ENCODE results near the gene CLSTN2. TPM values are rescaled to one million over a fixed set of nuclear protein-coding genes. Genes with fewer than 3 reads are reported as not detected.
A peak's percentile ranks its signal among the peaks of the same experiment; 100 is the strongest.

The CLSTN2 gene
- total and polyA plus RNA-seq, 2 donors from 2014 or later, result 2.0 to 12.0 TPM

DNA sequence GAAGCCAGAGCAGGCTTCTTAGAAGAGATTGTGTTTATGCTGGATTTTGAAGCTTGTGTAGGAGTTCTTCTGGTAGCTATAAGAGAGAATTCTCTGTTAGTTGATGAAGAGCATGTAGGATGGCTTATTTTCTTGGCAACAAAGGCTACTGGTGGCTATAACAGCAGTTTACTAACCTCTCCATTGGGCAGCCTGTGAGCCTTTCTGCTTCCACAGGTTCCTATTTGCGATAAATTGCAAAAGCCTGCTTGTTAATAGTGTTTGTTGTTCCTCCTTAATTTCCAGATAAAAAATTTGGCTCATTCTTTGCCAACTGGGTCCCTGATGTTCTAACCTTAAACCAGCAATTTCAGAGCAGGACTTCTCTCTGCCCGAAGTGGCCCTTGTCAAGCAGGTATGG is 452.3 kb downstream of the CLSTN2 start:
- no peaks in the 10 kb centered on the region for H3K9me3 ChIP-seq (ENCODE audit: control insufficient read depth in 2 of 3, insufficient read depth in 1 of 3, low read length in 3 of 3)
- TF ChIP-seq, protein P1, sequence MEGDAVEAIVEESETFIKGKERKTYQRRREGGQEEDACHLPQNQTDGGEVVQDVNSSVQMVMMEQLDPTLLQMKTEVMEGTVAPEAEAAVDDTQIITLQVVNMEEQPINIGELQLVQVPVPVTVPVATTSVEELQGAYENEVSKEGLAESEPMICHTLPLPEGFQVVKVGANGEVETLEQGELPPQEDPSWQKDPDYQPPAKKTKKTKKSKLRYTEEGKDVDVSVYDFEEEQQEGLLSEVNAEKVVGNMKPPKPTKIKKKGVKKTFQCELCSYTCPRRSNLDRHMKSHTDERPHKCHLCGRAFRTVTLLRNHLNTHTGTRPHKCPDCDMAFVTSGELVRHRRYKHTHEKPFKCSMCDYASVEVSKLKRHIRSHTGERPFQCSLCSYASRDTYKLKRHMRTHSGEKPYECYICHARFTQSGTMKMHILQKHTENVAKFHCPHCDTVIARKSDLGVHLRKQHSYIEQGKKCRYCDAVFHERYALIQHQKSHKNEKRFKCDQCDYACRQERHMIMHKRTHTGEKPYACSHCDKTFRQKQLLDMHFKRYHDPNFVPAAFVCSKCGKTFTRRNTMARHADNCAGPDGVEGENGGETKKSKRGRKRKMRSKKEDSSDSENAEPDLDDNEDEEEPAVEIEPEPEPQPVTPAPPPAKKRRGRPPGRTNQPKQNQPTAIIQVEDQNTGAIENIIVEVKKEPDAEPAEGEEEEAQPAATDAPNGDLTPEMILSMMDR (IDR thresholded peaks at IDR 0.05; ENCODE audit: borderline replicate concordance, extremely low read depth, insufficient read depth), result no peak
- no peak overlapping the region for H3K9ac ChIP-seq (ENCODE audit: low read length in 3 of 3)
- FAIRE-seq (no peak), DNase-seq (no peak)
- peaks cover 0 to 7% (median 3%) of the 10 kb centered on the region in 3 donors for H3K4me1 ChIP-seq (ENCODE audit: control insufficient read depth in 2 of 3, insufficient read depth in 2 of 3, low read depth in 1 of 3, low read length in 3 of 3)
- no peak overlapping the region for H3K4me3 ChIP-seq (ENCODE audit: low read length in 3 of 3)
- H3K27me3 ChIP-seq (ENCODE audit: control insufficient read depth, insufficient read depth, low read length), result no peaks in the 10 kb centered on the region
- intact Hi-C loops (cut with DNase I), result no loop called here
- H3K36me3 ChIP-seq (ENCODE audit: control insufficient read depth in 2 of 3, insufficient read depth in 3 of 3, low read length in 3 of 3), result no peaks in the 10 kb centered on the region
- no peak overlapping the region for H3K27ac ChIP-seq (ENCODE audit: low read depth in 2 of 2, low read length in 2 of 2)

- Histone ChIP-seq H3K36me3 (ENCODE audit: control insufficient read depth in 2 of 3, insufficient read depth in 3 of 3, low read length in 3 of 3) (no peaks in the 10 kb centered on the region), H3K4me1 (ENCODE audit: control insufficient read depth in 2 of 3, insufficient read depth in 2 of 3, low read depth in 1 of 3, low read length in 3 of 3) (peaks cover 0 to 7% (median 3%) of the 10 kb centered on the region in 3 donors), H3K27ac (ENCODE audit: low read depth in 2 of 2, low read length in 2 of 2) (no peak overlapping the region), H3K27me3 (ENCODE audit: control insufficient read depth, insufficient read depth, low read length) (no peaks in the 10 kb centered on the region), H3K9me3 (ENCODE audit: control insufficient read depth in 2 of 3, insufficient read depth in 1 of 3, low read length in 3 of 3) (no peaks in the 10 kb centered on the region), H3K9ac (ENCODE audit: low read length in 3 of 3) (no peak overlapping the region), H3K4me3 (ENCODE audit: low read length in 3 of 3) (no peak overlapping the region)
- DNase-seq (peak in 1 of 5 donors; percentile 15), FAIRE-seq (no peak)
- intact Hi-C loops (cut with DNase I), result no loop called here
- TF ChIP-seq, protein P1 (IDR thresholded peaks at IDR 0.05; ENCODE audit: borderline replicate concordance, extremely low read depth, insufficient read depth), result no peak
Observed at GRCh38 chr3:140388202-140388922, 453.4 kb downstream of the CLSTN2 start.

GRCh38 chr3:140391061-140391460 is 456.1 kb downstream of the CLSTN2 start:
- no peak overlapping the region for H3K9ac ChIP-seq (ENCODE audit: low read length in 3 of 3)
- peaks cover 0 to 4% (median 3%) of the 10 kb centered on the region in 3 donors for H3K4me1 ChIP-seq (ENCODE audit: control insufficient read depth in 2 of 3, insufficient read depth in 2 of 3, low read depth in 1 of 3, low read length in 3 of 3)
- DNase-seq (peak in 3 of 5 donors; percentile 27 to 54 (median 37)), FAIRE-seq (no peak)
- no peaks in the 10 kb centered on the region for H3K9me3 ChIP-seq (ENCODE audit: control insufficient read depth in 2 of 3, insufficient read depth in 1 of 3, low read length in 3 of 3)
- intact Hi-C loops (cut with DNase I), result no loop called here
- no peaks in the 10 kb centered on the region for H3K36me3 ChIP-seq (ENCODE audit: control insufficient read depth in 2 of 3, insufficient read depth in 3 of 3, low read length in 3 of 3)
- no peak overlapping the region for H3K4me3 ChIP-seq (ENCODE audit: low read length in 3 of 3)
- TF ChIP-seq, protein P1 (IDR thresholded peaks at IDR 0.05; ENCODE audit: borderline replicate concordance, extremely low read depth, insufficient read depth), result no peak
- no peaks in the 10 kb centered on the region for H3K27me3 ChIP-seq (ENCODE audit: control insufficient read depth, insufficient read depth, low read length)
- no peak overlapping the region for H3K27ac ChIP-seq (ENCODE audit: low read depth in 2 of 2, low read length in 2 of 2)

Measured in kidney (tissue), 14 donors.